ENCODE data around the gene PIK3R5.

DNA sequence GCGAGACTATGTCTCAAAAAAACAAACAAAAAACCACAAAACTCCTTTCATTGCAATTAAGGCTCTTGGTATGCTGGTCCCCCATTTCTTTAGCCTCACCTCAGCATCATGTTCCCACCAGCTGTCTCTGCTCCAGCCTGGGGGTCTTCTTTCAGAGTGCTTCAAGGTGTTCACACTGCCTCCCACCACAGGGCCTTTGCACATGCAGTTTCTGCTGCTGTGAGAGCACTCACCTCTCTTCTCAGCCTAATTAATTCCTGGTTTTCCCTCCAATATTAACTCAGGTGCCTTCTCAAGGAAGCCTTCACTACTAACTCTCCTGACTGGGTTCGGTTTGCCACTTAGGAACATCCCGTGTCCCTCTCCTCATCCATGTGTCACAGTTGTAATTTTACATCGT is 82.2 kb downstream of the PIK3R5 start:
- TF ChIP-seq, protein P1, sequence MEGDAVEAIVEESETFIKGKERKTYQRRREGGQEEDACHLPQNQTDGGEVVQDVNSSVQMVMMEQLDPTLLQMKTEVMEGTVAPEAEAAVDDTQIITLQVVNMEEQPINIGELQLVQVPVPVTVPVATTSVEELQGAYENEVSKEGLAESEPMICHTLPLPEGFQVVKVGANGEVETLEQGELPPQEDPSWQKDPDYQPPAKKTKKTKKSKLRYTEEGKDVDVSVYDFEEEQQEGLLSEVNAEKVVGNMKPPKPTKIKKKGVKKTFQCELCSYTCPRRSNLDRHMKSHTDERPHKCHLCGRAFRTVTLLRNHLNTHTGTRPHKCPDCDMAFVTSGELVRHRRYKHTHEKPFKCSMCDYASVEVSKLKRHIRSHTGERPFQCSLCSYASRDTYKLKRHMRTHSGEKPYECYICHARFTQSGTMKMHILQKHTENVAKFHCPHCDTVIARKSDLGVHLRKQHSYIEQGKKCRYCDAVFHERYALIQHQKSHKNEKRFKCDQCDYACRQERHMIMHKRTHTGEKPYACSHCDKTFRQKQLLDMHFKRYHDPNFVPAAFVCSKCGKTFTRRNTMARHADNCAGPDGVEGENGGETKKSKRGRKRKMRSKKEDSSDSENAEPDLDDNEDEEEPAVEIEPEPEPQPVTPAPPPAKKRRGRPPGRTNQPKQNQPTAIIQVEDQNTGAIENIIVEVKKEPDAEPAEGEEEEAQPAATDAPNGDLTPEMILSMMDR (IDR thresholded peaks at IDR 0.05; ENCODE audit: insufficient read depth, low read length, poor library complexity, severe bottlenecking): no peak
- TF ChIP-seq EZH2phosphoT487 (conservative IDR thresholded peaks at IDR 0.05; ENCODE audit: low read length): no peak

Data from SU-DHL-6 (cell line).